CD4-positive, alpha-beta T cell treated with Interleukin-17A for 1 hour (primary cell): ENCODE data around the gene PDLIM5.
"Not testable (repeated sequence)": the region's sequence is repeated elsewhere in the genome, so short reads cannot be mapped to it uniquely, and the experiment has no call there.

Experiments used
- DNase-seq: peaks from one replicate; pipeline ENCODE4 v3.0.0-alpha.2; 2020

PDLIM5 gene

DNA sequence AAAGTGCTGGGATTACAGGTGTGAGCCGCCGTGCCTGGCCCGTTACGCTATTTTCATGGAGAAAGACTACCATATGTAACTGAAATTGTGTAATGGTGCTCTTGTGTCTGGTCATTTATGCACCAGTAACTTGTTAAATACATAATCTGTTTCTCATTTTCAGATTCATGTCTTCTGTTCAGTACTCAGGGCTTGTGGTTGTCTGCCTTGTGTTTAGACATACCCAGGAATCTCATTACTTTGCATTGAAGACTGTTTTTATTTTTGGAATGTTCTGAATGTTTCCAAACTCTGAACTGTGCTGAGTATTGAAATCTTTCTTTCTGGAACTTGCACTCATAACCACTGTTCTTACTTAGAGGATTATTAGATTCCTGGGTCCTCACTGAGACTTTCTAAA is 52.8 kb downstream of the PDLIM5 start:
- no peak for DNase-seq

DNA sequence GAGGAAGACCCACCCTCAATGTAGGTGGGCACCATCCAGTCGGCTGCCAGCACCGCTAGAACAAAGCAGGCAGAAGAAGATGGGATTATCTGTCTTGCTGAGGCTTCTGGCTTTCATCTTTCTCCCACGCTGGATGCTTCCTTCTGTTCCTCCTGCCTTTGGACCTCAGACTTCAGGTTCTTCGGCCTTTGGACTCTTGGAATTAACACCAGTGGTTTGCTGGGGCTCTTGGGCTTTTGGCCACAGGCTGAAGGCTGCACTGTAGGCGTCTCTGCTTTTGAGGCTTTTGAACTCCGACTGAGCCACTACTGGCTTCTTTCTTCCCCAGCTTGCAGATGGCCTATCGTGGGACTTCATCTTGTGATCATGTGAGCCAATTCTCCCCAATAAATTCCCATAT is 55.1 kb downstream of the PDLIM5 start:
- DNase-seq = no peak

DNA sequence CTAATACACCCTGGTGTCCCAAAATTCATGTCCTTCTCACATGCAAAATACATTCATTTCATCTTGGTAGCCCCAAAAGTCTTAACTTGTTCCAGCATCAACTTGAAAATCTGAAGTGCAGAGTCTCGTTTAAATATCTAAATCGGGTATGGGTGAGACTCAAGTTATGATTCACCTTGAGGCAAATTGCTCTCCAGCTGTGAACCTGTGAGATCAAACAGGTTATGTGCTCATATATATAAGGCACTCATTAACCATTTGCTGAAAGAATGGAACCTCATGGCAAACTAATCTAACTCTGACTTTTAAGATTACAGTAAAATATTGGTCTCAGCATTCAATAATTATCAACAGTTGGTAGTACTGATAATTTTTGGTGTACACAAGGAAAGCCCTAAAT is 55.5 kb downstream of the PDLIM5 start:
- DNase-seq = no peak

DNA sequence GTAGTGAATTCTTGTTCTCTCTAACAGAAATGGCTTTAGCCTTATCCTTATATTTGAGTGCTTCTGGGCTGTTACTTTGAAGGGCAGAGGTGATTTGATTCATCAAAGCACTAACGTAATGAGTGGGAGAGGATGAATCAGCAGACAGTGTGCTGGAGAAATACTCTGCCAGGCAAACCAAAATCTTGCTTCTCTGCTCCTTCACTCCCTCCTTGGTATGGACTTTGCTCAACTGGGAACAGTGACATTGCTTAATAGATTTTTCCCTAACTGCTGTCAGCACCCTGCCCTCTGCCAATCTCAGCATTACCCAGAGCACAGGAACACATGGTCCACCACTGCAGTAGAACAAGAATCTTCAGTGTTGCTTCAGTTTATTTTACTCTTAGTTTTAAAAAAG is 56.0 kb downstream of the PDLIM5 start:
- DNase-seq = no peak

DNA sequence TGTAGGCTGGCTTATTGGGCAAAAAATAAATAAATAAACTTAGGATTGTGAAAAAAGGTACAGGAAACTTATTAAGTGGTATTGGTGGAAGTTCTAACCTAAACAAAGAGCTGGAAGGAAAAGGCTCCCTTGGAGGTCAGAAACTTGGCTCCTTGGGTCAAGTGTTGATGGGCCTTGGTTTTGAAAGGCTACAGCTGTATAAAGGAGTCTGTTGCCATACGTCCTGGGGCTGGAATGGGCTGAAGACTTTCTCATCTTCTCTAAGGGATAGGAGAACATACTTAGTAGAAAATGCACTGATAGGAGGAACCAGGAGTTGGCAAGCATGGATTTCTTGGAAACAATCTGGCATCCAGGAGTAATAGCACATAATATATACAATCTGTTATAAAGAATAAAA is 56.6 kb downstream of the PDLIM5 start:
- DNase-seq = no peak

DNA sequence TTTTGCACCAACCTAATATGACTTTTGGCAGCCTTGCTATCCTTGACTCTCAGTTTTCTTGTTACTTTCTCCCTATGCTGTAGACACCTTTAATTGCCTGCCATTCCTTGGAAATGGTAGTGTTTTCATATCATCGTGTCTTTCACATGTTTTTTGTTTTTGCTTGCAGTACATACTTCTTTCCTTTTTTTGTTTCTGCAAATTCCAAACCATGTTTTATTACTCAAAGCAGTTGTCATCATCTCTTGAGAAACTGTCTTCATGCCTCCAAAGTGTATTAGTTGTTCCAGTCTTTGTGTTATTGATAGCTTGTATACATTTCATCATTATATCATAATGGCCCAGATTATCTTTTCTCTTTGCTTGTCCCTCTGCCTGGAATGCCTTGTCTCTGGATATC is 57.1 kb downstream of the PDLIM5 start:
- no peak for DNase-seq

DNA sequence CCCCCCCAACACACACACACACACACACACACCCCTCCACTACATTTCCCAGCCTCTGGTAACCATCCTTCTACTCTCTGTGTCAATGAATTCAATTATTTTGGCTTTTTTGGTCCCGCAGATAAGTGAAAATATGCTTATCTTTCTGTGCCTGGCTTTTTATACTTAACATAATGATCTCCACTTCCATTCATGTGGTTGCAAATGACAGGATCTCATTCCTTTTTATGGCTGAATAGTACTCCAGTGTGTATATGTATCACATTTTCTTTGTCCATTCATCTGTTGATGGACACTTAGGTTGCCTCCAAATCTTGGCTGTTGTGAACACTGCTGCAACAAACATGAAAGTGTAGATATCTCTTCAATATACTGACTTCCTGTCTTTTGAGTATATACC is 59.8 kb downstream of the PDLIM5 start:
- DNase-seq = no peak

DNA sequence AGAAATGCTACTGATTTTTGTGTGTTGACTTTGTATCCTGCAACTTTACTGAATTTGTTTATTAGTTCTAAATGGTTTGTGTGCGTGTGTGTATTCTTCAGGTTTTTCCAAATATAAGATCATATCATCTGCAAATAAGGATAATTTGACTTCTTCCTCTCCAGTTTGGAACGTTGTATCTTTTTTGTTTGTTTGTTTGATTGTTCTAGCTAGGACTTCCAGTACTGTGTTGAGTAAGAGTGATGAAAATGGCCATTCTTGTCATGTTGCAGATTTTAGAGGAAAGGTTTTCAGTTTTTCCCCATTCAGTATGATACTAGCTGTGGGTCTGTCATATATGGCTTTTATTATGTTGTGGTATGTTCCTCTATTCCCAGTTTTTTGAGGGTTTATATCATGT is 61.8 kb downstream of the PDLIM5 start:
- DNase-seq = not testable (repeated sequence)

DNA sequence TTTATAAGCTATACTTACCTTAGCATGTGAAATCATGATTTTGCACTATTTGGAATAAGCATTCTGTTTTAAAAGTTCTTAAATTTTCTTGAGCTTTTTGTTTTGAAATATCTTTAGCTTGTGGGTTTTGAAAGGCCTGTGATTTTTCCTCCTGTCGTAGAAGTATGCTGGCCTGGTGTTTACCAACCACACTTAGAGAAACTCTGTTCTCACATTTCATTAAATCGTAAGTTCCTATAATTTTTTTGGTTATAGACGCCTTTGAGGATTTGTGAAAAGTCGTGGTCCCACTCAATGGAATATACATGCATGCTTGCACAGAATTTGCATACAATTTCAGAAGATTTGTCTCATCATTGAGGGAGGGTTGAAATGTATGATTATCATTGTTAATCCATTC is 63.6 kb downstream of the PDLIM5 start:
- DNase-seq = no peak

DNA sequence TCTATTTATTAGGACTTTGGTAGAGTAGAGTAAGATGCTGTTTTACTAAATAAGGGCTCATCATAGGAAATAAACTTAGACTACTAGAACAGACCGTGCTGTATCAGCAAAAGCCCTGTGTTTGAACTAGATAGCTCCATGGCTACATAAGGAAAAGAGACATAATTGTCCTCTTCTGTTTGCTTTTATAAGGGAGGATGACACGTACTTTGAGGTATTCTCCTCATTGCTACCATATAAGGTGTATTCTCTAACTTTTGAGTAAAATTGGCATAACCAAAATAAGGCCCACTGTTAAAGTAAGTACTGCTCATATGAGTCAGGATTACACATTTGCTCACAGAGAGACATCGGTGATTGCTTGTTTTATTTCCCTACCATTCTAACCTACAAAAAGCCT is 64.3 kb downstream of the PDLIM5 start:
- DNase-seq = no peak

DNA sequence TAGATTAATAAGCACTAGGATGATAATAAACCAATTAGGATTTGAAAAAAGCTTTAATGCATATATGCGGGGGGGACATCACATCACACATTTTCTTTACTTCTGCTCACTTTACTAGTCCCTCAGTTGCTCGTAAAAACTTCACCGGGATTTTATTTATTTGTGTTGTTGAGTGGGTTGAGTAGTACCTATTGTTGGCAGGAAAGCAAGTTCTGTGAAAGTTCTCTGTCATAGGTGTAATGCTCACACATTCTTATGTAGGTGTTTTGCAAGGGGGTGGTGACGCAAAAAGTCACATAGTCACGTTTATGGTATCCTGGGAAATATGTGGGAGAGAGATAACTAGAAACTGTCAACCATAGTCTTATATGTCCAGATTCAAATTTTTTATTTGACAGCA is 65.3 kb downstream of the PDLIM5 start:
- no peak for DNase-seq

DNA sequence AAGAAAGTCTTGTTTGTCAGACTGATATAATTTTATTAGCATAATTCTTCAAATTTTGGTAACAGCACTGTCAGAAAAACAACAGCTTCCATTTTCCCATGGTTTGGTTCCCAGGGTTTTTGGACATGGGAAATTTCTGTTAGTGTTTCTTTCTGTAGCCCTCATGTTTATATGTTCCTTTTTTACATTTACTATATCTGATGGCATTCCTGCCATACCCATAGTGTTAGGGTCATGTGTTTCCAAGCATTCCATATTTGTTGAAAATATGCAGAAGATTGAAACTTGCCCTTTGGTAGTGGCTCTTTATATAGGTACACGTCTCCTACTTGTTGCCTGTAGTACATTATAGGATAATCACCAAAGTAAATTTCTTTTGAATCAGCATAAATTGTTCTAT is 65.8 kb downstream of the PDLIM5 start:
- no peak for DNase-seq

DNA sequence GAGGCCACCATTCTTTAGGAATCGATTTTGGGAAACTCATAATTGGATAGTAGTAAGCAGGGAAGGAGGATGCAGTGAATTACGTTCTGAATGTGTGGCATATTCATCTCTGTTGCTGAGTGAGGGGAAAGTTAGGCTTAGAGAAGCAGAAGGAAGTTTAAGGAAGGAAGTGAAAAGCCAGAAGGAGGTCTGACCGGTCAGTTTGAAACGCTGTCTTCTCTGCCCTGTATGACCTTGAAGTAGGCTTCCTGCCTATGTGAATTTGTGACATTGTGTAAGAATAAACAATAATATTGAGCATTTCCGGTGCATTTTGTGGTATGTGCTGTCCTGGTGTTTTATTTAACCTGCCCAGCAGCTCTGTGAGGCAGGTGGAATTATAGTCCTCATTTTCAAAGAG is 67.3 kb downstream of the PDLIM5 start:
- no peak for DNase-seq

DNA sequence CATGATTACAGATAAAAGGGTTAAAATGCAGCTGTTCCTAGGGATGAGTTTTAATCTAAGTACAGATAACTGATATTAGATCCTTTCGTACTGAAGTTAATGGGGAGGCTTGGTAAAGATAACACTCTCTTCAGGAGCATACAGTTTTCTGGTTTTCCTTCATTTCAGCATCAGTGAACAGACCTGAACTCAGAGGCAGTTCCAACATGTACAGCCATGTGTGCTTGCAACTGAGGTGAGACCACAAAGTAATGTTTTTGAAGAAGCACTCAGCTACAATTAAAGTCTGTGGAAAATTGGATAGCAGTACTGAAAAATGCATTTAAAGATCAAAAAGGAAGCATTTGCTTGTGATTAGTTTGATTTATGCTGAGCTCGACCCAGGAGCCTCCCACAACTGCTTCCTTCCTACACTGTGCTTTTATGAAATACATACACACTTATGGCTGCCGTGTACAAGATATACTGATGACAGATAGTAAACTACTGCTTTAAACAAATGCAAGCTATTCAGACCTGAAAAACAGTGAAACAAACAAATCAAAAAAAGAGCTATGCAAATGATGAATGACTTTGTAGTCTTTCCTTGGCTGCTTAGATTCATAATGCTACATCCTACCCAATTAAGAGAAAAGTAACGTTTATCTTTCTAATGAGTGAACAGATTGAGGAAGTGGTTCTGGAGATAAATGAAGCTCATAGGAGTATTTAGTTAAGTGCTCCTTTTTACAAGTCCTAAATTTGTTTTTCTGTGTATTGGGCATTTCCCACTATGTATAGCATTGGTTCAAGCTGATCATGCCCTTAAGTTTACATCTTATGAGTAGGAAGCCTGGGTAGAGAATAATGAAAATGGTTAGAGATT is 68.4 kb downstream of the PDLIM5 start:
- DNase-seq = no peak

DNA sequence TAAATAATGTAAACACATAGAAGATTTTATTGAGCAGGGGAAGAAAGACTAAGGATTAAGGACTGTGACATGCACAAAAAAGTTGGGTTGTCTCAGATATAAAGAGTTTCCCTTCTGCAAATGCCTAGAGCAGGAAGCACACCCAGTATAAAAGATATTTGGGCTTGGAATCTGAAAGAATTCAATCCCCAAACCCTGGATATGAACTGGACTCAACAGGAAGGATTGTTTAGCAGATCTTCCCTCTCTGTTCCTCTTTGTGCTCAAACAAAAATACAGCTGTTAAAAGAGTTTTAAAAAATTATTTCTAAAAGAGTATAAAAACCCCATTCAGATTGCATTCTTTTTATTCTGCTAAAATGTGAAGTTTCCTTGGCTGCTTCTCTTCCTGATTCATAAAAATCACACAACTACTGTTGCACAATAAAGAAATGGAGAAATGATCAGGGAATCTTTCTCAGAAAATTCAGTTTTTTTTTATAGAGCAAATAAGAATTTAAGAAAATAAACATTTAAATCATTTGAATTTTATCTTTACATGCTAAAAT is 71.4 kb downstream of the PDLIM5 start:
- no peak for DNase-seq

DNA sequence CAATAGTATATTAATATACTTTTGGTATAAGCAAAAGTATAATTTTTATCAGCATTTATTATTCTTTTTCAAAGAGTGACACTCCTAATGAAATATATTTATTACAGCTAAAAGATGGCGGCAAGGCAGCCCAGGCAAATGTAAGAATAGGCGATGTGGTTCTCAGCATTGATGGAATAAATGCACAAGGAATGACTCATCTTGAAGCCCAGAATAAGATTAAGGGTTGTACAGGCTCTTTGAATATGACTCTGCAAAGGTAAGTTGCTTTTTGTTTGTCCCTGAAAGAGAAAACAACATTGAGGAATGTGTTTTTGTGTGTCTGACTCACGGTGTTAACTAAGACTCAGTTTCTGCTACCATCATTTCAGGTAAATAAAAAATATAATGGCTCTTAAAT is 71.9 kb downstream of the PDLIM5 start:
- no peak for DNase-seq

DNA sequence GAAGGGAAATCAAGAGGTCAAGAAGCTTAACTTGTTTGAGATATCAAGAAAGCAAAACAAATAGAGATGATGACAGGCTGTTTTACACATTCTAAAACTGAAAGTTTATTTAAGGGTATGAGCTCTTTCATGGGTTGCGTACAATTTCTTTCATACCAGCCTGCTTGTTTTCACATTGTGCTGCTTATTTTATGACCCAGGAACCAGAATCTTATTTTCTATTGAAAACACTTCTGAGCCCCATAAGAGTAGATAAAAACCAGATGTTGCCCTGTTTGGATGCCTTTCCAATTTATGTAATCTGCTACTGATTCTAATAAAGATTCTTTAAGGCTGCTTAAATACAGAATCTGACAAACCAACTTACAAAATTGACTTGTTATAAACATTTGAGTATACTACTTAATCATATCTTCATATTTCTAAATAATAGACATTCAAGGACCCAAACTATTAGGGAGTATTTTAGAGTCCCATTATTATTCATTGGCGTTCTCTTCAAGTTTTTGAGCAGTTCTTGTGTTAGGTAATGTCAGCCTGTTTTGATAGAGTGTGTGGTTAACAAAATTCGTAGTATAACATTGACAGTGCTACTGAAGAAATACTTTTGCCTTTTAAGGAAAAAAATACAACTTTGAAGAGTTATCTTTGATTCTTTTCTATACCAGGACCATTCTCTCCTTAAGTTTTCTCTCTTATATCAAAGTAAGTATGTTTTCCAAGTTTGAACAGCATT is 74.4 kb downstream of the PDLIM5 start:
- no peak for DNase-seq

DNA sequence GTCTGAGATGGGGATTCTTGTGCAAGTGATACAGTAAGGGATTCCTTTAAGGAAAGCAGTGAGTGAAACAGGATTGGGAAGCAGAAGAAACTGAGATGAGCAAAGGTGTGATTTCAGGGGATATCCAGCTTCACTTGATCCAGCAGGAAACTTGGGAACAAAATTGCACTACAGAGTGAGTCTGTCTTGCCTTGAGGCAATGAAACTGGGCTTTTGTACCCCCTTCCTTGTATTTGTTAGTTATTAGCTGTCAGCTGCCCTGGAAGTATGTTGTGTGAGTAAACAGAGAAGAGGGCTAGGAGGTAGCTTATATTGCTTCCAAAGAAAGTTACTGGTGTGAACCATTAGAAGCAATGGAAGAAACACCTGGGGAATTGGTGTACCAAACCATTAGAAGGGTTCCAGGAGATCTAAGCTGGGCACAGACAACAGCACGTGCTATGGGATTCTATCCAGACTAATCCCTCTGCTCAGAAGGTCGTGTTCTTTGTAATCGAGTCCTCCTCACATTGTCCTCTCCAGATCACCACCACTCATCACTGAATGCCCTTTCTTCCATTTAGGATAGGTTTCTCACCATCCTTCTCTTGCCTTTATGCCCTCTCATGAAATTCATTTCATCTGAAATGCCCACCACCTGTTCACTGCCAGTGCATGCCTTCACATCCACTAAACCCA is 76.0 kb downstream of the PDLIM5 start:
- DNase-seq = no peak

DNA sequence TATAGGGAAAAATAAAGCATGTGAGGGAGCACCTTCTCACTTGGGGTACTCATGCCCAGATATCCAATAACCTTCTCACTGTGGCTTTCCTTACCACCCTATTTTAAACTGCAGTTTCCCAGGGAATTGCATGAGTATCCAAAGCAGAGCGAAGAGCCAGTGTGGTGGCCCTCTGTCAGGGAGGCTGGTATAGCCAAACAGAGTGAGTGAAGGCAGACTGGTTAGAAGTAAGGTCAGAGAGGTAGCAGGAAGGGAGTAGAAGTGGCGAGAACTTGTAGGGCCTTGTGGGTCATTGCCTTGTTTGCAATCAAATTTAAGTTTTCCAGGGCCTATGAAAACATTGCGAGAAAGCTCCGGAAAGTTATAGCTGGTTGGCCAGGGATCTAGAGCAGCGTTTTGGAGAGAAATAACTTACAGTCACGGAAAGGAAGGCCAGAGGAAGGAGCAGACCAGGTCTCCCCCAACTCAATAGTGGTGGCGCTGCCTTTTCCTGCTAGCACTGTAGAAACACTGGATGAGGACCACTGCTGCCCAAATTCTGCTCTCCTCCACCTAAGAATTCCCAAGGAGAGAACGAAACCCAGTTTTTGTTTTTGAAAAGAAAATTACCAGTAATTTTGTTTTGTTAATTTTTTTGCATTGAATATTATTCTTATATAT is 77.2 kb downstream of the PDLIM5 start:
- no peak for DNase-seq

DNA sequence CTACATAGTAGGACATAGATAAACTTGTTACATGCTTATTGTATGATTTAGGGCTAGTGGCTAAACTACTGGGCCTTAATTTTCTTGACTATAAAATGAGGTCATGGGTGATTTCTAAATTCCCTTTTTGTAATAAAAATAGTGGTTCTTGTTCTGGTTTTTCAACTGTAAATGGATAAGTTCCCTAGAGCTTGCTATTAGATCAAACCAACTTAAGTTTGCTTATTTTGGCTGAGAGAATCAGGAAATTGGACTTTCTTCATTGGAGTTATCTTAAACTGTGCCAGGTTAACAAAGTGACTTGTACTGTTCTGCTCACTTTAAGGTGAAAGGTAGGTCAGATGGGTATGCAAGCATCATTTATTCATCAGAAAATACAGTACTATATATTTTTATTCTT is 78.3 kb downstream of the PDLIM5 start:
- DNase-seq = no peak

DNA sequence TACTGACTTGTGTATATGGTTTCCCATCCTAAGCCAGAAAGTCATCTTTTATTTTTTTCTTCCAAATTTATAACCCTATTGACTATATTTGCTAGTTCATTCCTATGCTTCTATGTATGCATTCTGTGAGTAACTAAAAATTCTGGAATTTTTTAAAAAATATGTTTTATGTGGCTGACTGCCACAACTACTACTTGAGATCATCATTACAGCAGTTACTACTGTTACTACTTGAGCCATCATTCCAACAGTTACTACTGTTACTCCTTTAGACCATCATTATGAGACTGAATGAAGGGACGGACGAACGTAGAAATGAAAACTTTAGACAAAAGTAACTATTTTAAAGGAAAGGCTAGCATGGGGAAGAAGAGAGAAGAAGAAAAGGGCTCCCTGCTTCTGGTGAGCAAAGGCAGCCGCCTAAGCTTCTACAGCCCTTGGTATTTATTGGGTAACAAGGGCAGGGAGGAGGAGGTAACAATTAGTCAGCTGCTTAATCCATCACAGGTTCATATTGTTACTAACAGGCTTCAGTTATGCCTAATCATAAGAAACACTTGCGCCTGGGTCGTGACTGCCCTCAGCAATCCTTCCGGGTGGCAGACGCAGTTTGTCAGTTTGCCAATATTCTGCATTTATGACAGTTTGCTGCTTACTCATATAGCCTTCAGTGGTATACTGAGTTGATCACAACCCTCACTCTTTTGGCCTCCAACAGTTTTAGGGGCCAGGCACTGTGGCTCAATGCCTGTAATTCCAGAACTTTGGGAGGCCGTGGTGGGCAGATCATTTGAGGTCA is 80.4 kb downstream of the PDLIM5 start:
- no peak for DNase-seq
